BE2C (cell line): ENCODE measurements around the gene COL16A1.

Experiments used
- DNase-seq: peaks from one replicate; pipeline ENCODE4 v3.0.0-alpha.2; 2020
- H3K27me3 ChIP-seq: fragments of 250-450 bp; sonication (Bioruptor Pico); 2 replicates; pipeline ENCODE4 v1.5.1; 2020; ENCODE audit warnings: mild to moderate bottlenecking
- H3K36me3 ChIP-seq: fragments of 250-450 bp; sonication (Bioruptor Pico); 2 replicates; pipeline ENCODE4 v1.5.1; 2020; ENCODE audit warnings: mild to moderate bottlenecking
- H3K4me1 ChIP-seq: fragments of 250-450 bp; sonication (Bioruptor Pico); 2 replicates; pipeline ENCODE4 v1.5.1; 2020
- H3K4me3 ChIP-seq: 2 replicates; pipeline ENCODE4 v1.5.1; 2011; ENCODE audit warnings: low read depth, low read length
- H3K9me3 ChIP-seq: fragments of 250-450 bp; sonication (Bioruptor Pico); 2 replicates; pipeline ENCODE4 v1.5.1; 2020
- CTCF ChIP-seq: IDR thresholded peaks from 2 replicates; pipeline ENCODE4 v1.5.1; 2012; ENCODE audit warnings: mild to moderate bottlenecking, low read depth, low read length

Gene COL16A1

GRCh38 chr1:31701091-31701736 is 2.6 kb downstream of the COL16A1 start:
- no peaks in the 10 kb centered on the region for H3K27me3 ChIP-seq
- no peak for TF ChIP-seq CTCF
- H3K36me3 ChIP-seq, result no peaks in the 10 kb centered on the region
- peaks cover 15% of the 10 kb centered on the region for H3K4me1 ChIP-seq
- H3K4me3 ChIP-seq, result no peak overlapping the region
- DNase-seq, result peak; percentile 87
- no peaks in the 10 kb centered on the region for H3K9me3 ChIP-seq

GRCh38 chr1:31700468-31701090 is 3.2 kb downstream of the COL16A1 start:
- peaks cover 15% of the 10 kb centered on the region for H3K4me1 ChIP-seq
- no peak for DNase-seq
- H3K36me3 ChIP-seq, result no peaks in the 10 kb centered on the region
- TF ChIP-seq CTCF, result no peak
- H3K9me3 ChIP-seq, result no peaks in the 10 kb centered on the region
- H3K27me3 ChIP-seq, result no peaks in the 10 kb centered on the region
- H3K4me3 ChIP-seq, result no peak overlapping the region

- no peak for DNase-seq
- Histone ChIP-seq H3K36me3 (no peaks in the 10 kb centered on the region), H3K27me3 (no peaks in the 10 kb centered on the region), H3K9me3 (no peaks in the 10 kb centered on the region), H3K4me3 (no peak overlapping the region), H3K4me1 (peaks cover 15% of the 10 kb centered on the region)
- no peak for TF ChIP-seq CTCF
These were observed 4.4 kb downstream of the COL16A1 start for GRCh38 chr1:31699341-31699891.

- DNase-seq, result no peak
- H3K4me3 ChIP-seq, result no peak overlapping the region
- H3K4me1 ChIP-seq, result peaks cover 15% of the 10 kb centered on the region
- no peak for TF ChIP-seq CTCF
- H3K36me3 ChIP-seq, result no peaks in the 10 kb centered on the region
- H3K27me3 ChIP-seq, result no peaks in the 10 kb centered on the region
- H3K9me3 ChIP-seq, result no peaks in the 10 kb centered on the region
These were observed 6.3 kb downstream of the COL16A1 start for GRCh38 chr1:31697369-31697984.

DNA sequence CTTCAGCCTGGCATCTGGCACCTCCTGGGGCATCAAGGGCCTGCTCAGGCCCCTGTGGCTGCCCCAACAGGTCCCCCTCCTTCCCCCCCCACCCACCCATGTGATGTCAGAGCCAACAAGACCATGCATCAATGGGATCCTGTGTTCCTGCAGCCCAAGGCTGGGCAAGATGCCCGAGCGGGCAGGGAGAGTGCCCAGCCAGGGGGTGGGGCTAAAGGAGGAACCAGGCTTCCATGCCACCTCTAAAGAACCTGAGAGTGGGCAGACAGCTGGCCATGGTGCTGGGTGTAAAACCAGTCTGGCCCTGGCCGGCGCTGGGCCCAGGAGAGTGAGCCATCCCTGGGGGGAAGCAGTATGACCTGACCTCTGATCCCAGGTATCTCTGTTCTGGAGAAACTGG is 7.6 kb downstream of the COL16A1 start:
- Histone ChIP-seq H3K4me3 (no peak overlapping the region), H3K36me3 (no peaks in the 10 kb centered on the region), H3K4me1 (peaks cover 8% of the 10 kb centered on the region), H3K27me3 (no peaks in the 10 kb centered on the region), H3K9me3 (no peaks in the 10 kb centered on the region)
- no peak for TF ChIP-seq CTCF
- no peak for DNase-seq

DNA sequence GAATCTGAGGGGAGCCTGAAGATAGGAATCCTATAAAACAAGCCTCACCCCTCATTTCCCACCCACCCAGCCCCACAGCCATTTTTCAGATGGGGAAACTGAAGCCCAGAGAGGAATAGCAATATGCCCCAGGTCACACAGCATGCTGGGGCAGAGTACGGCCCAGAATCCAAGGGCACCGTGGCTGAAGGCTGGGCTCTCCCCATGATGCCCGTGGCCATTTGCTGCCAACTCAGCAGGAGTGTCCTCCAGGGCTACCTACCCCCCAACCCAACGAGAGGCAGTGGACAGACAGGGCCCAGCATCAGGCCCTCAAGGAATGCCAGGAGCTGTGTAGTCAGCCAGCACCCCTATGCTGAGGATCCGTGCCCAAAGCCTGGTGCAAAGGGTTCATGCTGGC is 8.5 kb downstream of the COL16A1 start:
- Histone ChIP-seq H3K36me3 (no peaks in the 10 kb centered on the region), H3K4me1 (peaks cover under 1% of the 10 kb centered on the region), H3K9me3 (no peaks in the 10 kb centered on the region), H3K27me3 (no peaks in the 10 kb centered on the region), H3K4me3 (no peak overlapping the region)
- TF ChIP-seq CTCF, result no peak
- no peak for DNase-seq
